ENCODE results near the gene MEX3C.

Gene MEX3C

DNA sequence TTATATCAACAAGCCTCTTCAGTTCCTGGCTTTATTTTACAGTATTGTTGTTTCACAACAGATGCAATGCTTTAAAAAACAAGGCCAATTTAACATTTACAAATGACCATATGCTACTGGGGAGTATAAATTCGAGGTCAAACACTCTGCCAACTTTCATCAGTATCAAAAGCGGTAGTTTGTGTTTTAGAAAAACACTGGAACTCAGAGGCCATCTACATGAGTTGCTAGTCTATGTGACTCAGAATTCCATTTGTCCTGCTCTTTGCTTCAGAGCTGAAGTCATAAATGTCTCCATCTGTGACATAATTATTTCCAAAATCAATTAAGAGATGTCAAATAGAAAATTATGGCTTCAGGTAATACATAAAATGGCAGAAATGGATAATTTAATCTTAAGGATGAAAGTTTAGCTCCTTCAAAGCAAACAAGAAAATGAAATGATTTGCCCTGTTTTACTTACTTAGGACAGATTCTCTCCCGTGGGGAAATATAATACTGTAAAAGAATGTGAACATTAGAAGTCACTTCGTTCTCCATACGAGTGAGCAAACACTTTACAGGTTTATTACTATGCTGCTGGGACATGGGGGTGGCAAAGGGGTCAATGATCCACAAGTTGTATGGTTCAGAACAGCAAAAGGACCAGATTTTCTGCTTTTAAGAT is 3.7 kb downstream of the MEX3C start:
- DNase-seq: no peak
- in situ Hi-C loops (cut with HindIII; ENCODE audit: low pct_ligation_motif_present, low pct_unique_long_range_greater_than_20kb, low sequenced_read_pairs): no loop called here

DNA sequence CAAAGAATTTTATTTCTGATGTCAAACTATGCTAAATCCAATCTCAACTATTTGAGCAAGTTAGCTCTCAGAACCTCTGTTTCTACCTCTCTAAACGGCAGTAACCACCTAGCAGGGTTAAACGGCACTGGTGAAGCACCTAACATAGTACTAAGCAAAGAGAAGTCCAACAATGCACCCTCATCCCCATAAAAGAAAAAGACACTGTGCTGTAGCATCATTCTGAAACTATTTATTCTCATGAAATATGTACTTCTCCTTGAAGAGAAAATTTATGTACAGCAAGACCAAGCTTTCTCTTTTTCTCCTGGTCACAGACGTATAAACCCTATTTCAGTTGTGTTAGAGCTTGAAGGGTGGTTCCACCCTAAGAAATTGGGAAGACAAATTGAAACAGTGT is 4.8 kb downstream of the MEX3C start:
- DNase-seq: no peak
- in situ Hi-C loops (cut with HindIII; ENCODE audit: low pct_ligation_motif_present, low pct_unique_long_range_greater_than_20kb, low sequenced_read_pairs): no loop called here

DNA sequence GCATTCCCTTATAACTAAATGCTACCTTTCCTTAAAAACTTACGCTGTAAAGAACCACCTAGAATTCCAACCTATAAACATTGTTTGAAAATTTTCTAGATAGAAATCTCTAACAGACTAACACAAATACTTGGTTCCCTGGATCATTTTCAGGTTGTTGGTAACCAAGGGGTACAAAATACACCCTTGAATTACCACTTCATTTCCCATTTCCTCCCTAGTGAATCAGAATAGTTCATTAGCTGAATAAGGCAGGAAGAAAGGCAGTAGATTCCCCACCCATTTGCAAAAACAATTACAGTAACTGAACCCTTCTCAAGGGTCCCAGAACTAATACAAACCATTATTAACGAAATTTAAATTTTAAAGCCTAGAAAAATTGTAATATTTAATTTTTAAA is 5.5 kb downstream of the MEX3C start:
- DNase-seq: no peak
- in situ Hi-C loops (cut with HindIII; ENCODE audit: low pct_ligation_motif_present, low pct_unique_long_range_greater_than_20kb, low sequenced_read_pairs): no loop called here

DNA sequence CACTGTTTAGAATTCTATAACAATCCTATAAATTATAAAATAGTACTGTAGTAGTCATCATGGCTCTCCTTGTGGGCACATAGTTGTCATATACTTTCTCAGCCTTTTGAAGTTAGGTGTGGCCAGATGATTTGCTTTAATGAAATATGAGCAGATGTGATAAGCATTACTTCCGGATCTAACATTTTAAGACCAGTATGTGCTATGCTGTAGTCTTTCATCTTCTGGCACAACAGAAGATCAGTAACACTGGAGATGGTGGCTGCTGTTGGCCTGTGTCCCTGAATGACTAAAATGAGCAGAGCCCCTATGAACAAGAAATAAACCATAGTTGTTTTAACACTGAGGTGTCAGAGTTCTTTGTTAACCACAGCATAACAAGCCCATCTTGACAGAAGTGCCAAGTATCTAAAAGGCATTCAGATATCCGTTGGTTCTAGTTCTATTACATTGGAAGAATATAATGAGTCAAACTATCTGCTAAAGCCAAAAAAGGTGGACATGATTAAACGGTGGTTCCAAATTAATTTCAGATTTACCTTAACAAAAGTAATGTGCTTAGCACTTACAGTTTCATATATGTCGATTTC is 6.3 kb downstream of the MEX3C start:
- in situ Hi-C loops (cut with HindIII; ENCODE audit: low pct_ligation_motif_present, low pct_unique_long_range_greater_than_20kb, low sequenced_read_pairs): no loop called here
- no peak for DNase-seq

DNA sequence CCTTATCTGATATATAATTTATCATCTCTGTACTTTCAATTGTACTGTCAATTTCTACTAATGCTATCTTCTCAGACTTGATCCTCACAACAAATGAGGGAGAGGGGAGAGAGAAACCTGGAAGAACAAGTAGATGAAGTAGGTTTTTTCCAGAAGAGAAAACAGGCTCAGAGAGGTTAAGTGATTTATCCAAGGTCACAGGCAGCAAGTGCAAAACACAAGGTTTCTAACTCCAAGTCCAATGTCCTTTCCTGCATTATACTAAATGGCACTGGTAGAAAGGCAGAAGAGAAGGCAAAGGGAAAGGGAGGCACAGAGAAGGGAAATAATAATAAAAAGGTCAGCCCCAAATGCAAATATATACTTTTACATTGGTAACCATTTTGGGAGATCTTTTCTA is 7.5 kb downstream of the MEX3C start:
- in situ Hi-C loops (cut with HindIII; ENCODE audit: low pct_ligation_motif_present, low pct_unique_long_range_greater_than_20kb, low sequenced_read_pairs): no loop called here
- no peak for DNase-seq

DNA sequence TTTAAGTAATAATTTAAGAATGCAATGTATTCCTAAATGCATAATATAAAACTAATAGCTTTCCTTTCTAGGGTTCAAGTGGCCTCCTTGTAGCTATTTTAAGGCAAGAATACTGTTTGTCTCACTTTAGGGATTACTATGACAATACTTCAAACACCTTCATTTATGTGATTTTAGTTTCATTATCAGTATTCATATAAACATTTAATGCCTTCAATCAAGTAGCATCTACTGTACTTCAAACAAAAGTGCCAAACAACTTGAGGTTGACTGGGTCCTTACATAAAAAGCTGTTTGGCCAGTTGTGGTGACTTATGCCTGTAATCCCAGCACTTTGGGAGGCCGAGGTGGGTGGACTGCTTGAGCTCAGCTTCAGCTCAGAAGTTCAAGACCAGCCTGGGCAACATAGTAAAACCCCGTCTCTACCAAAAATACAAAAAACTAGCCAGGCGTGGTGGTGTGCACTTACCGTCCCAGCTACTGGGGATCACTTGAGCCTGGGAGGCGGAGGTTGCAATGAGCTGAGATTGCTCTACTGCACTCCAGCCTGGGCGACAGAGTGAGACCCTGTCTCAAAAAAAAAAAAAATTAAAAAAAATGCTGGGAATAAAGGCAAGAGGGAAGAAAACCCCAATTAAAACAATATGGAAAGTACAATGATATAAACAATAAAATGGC is 9.3 kb downstream of the MEX3C start:
- in situ Hi-C loops (cut with HindIII; ENCODE audit: low pct_ligation_motif_present, low pct_unique_long_range_greater_than_20kb, low sequenced_read_pairs): no loop called here
- DNase-seq: no peak

DNA sequence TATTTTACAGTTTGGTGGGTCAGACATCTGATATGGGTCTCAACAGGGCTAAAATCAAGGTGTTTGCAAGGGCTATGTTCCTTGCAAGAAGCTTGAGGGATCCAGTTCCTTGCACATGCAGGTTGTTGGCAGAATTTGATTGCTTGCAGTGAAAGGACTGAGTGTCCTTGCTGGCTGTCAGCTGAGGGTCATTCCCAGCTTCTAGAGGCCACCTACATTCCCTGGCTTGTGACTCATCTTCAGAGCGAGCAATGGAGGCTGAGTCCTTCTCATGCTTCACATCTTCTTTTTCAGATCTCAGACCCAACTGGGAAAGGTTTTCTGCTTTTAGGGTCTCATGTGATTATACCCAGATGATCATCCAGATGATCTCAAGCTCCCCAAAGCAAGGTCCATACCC is 12.4 kb downstream of the MEX3C start:
- no peak for DNase-seq
- in situ Hi-C loops (cut with HindIII; ENCODE audit: low pct_ligation_motif_present, low pct_unique_long_range_greater_than_20kb, low sequenced_read_pairs): no loop called here

DNA sequence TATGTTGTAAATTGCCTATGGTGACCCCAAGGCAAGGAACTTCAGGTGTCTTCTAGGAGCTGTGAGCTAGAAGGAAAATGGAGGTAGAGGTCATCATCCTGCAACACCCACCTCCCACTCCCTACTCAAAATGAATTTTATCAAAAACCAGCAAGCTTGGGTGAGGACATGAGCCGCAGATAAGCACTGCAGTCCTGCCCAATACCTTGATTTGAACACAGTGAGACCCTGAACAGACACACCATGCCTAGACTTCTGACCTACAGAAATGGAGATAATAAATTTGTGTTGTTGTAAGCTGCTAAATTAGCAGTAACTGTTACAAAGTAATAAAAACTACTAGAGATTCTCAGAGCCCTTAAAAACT is 13.4 kb downstream of the MEX3C start:
- in situ Hi-C loops (cut with HindIII; ENCODE audit: low pct_ligation_motif_present, low pct_unique_long_range_greater_than_20kb, low sequenced_read_pairs): no loop called here

DNA sequence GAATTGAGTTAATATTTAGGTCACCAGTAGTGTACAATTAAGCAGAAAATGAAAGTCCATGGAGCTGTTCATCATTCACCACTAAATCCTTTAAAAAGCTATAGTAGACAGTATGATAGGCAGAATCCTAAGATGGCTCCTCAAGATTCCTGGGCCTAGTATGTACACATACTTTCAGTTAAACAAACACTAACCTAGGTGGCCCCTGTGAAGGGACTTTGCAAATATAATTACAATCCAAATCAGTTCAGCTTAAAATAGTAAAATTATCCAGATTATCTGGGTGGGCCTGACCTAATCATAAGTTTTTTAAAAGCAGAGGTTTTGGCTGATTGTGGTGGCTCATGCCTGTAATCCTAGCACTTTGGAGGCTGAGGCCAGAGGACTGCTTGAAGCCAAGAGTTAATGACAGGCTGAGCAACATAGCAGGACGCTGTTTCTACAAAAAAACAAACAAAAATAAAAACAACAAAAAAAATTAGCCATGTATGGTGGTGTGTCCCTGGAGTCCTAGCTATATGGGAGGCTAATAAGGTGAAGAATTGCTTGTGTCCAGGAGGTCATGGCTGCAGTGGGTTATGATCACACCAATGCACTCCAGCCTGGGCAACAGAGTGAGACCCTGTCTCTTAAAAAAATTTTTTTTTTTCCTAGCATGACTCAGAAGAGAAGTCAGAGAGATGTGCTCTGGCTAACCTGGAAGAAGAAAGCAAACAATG is 13.9 kb downstream of the MEX3C start:
- no peak for DNase-seq
- in situ Hi-C loops (cut with HindIII; ENCODE audit: low pct_ligation_motif_present, low pct_unique_long_range_greater_than_20kb, low sequenced_read_pairs): no loop called here

More for the DNA sequence above, 13.4 kb downstream of the MEX3C start:
- DNase-seq: no peak

DNA sequence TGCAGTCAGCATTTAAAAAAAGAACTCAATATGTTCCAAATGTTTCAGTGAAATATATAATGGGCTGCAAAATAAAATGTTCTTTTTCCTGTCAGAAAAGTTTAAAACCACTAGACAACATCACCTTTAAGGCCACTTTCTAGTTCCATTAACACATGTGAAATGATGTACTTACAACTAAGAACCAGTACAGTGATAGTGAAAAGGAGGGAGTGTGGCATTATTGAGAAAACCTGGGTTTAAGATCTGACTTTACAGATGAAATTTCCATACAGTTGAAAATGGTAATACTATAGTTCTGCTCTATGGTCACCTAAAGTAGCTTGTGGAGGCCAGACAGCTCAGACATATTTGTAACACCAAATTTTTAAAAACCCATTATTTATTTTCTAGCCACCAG is 14.7 kb downstream of the MEX3C start:
- in situ Hi-C loops (cut with HindIII; ENCODE audit: low pct_ligation_motif_present, low pct_unique_long_range_greater_than_20kb, low sequenced_read_pairs): no loop called here

DNA sequence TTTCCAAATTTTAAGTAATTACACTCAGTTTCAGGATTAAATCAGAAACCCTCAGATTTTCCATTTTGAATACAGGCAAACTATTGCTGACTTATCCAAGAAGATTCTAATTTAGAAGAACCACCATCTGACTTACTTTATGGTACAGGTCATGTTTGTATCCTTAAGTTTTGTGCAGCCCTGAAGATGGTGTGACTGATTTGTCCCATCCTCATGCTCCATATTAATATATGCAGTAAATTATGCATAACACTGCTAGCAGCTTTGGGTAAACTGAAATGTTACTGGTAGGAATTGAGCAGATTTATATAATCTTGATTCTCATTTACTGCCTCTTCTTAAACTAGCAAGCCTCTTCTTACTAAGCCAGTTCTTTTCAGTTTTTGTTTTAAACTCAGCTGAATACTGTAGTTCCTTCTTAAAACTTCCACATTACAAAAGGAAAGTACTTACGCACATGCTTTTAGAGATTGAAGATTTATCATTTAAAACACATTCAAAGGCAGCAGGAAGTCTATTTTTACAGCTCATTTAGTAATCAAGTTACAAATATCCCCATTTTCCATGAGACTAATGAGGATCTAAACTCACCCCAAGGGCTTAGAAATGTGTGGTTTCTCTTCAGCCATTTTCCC is 25.7 kb downstream of the MEX3C start:
- no peak for DNase-seq
- in situ Hi-C loops (cut with HindIII; ENCODE audit: low pct_ligation_motif_present, low pct_unique_long_range_greater_than_20kb, low sequenced_read_pairs): no loop called here

More for the DNA sequence above, 14.7 kb downstream of the MEX3C start:
- no peak for DNase-seq

DNA sequence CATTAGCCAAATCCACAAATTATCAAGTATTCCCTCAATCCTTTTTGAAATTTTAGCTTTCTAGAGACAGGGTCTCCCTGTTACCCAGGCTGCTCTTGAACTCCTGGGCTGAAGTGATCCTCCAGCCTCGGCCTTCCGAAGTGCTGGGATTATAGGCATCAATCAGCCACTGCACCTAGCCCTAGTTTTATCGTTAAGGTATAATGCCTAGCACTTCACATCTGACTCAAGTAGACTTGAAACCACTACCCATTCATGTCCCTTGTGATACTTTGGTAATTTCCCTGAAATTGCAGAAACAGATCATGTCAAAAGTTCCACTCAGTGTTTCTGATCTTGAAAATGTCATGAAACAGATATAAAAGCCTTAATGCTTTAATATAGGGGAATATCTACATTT is 26.3 kb downstream of the MEX3C start:
- no peak for DNase-seq
- in situ Hi-C loops (cut with HindIII; ENCODE audit: low pct_ligation_motif_present, low pct_unique_long_range_greater_than_20kb, low sequenced_read_pairs): no loop called here

DNA sequence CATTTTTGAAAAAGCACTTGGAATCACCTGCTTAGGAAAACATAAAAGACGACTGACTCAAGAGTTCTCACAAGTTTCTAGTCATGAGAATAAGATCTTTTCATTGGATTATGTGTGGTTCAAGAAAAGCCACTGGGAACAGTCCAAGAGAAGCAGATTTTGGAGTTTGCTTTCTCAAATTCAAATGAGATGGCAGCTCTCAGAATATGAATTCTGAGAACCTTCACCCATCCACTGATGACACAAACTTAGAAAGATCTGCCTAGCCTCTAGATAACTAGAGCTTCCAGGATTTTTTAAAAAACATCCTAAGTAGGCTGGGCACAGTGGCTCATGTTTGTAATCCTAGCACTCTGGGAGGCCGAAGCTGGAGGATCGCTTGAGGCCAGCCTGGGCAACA is 26.8 kb downstream of the MEX3C start:
- in situ Hi-C loops (cut with HindIII; ENCODE audit: low pct_ligation_motif_present, low pct_unique_long_range_greater_than_20kb, low sequenced_read_pairs): no loop called here
- DNase-seq: no peak

DNA sequence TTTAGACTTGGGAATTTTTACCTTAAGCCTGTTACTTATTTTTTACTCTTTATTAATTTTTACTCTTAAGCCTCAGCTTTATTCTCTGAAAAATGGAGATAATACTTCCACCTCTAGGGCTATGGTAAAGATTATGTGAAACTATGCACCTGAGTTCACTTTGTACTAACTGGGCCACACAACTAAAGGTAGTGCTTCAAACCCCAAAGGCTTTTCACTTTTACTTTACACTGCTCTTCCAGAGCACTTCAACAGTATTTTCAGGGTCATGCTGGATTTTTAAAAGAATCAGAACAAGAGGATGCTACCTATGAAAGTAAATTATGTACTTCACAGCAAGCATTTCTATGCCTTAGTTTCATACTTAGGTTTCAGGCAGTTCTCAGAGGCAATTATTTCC is 27.8 kb downstream of the MEX3C start:
- in situ Hi-C loops (cut with HindIII; ENCODE audit: low pct_ligation_motif_present, low pct_unique_long_range_greater_than_20kb, low sequenced_read_pairs): no loop called here
- DNase-seq: no peak

DNA sequence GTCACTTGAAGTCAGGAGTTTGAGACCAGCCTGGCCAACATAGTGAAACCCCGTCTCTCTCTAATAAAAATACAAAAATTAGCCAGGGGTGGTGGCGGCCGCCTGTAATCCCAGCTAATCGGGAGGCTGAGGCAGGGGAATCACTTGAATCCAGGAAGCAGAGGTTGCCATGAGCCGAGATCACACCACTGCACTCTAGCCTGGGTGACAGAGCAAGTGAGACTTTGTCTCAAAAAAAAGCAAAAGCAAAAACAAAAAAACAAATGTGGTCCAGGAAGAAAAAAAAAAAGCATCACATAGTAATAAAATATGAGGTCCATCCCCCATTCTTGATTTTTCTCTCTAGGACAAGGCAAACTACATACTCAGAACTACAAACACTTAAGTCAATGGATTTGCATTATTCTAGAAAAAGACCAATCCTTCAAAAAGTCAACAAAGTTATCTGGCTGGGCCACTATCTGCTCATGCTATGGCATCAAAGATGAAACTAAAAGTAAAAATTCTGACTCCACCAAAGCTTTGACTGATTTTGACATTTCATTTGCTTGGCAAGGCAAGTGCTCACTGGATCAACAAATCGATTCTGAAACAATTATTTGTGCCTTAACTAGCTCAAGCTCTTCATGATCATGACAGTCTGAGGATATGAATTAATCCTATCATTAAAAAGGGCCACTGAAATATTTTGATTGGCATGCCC is 28.4 kb downstream of the MEX3C start:
- in situ Hi-C loops (cut with HindIII; ENCODE audit: low pct_ligation_motif_present, low pct_unique_long_range_greater_than_20kb, low sequenced_read_pairs): no loop called here
- no peak for DNase-seq

DNA sequence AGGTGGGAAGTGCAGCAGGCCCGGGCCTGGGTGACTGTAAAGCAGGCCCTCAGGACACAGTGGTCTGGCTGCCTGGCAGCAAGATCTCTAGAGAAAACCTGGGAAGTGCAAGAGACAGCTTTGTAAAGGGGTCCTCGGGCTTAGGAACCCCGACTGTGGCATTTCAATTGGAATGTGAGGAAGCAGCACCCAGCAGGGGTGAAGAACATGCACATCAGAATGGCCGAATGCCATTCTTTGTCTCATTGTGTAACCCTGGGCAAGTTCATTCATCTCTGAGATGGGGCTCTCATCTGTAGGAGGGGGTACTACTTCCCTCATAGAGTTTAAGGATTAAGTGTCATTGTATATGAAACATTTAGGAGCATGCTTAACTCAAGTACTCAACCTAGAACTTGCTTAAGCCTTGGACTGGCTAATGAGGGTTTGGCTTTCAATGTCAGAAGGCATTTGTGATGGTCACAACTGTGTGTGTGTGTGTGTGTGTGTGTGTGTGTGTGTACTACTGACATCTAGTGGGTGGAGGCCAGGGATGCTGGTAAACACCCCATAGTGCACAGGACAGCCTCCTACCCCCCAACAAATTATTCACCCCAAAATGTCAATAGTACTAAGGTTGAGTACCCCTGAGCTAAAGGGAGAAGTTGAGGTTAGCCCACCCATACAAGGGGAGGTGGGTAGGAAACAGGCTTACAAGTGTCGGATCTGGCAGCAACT is 29.3 kb downstream of the MEX3C start:
- in situ Hi-C loops (cut with HindIII; ENCODE audit: low pct_ligation_motif_present, low pct_unique_long_range_greater_than_20kb, low sequenced_read_pairs): no loop called here
- DNase-seq: no peak

DNA sequence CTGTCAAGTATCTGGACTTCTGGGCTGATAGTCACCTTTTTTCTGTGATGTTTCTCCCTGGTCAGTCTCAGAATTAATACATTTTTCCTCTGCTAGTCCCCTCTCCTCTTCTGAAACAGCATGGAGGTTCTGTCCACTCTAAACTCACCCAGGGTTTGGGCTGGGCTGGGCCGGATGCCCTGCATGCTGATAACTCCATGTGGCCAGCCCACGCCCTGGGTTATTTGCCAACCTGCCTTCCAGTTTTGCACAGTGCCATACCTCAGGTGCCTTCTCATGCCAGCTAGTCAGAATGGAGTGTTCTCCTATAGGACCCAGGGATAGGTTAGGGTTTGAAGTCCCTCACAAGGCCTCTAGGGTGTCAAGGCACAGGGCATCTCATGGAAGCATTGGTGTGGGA is 32.2 kb downstream of the MEX3C start:
- no peak for DNase-seq
- in situ Hi-C loops (cut with HindIII; ENCODE audit: low pct_ligation_motif_present, low pct_unique_long_range_greater_than_20kb, low sequenced_read_pairs): no loop called here

DNA sequence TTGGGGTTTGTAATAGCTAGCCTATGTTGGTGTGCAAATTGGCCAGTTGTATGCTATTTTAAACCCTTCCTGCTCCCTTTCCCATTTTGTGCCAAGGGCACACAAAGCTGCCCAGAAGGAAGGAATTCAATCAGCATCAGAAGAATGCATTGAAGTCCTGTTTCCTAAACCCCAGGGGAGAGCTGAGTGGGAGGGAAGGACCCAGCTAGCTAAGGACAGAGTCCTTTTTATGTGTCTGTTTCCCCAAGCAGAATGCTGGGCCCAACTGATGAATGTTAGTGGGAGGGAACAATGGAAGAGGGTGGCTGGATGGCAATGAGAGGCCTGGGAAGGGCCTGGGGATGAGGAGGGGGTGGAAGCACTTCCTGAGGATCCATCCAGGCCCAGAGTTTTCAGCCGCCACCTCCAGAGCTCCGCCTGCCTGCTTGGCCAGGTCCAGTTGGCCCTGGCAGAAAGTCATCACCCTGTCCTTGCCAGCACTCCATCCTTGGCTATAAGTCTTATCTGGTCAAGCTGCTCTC is 32.7 kb downstream of the MEX3C start:
- in situ Hi-C loops (cut with HindIII; ENCODE audit: low pct_ligation_motif_present, low pct_unique_long_range_greater_than_20kb, low sequenced_read_pairs): no loop called here
- no peak for DNase-seq
